Measurements from ENCODE around the gene ZBTB8OS. TPM values are rescaled to one million over a fixed set of nuclear protein-coding genes. Genes with fewer than 3 reads are reported as not detected.

The ZBTB8OS gene
- total and polyA plus RNA-seq, 9 of the 15 experiments (the other 6 are each of a cell fraction or from before 2014, with no cell fraction given): 54.8 to 230 (median 107) TPM

GRCh38 chr1:32650752-32651460 is 556 bp upstream of the ZBTB8OS start, which contains the start of gene RBBP4 (continued):
- TF ChIP-seq TSHZ1 (CRISPR knock-in tag; IDR thresholded peaks at IDR 0.05) (peak; percentile 94), RNF219 (CRISPR knock-in tag; IDR thresholded peaks at IDR 0.05) (0 out of 2 replicates have a peak, but pooled peaks have one; percentile 67), POLR2AphosphoS5 (IDR thresholded peaks at IDR 0.05; ENCODE audit: control insufficient read depth, insufficient read depth, low read depth, low read length) (peak; percentile 57), ZBED1 (IDR thresholded peaks at IDR 0.05) (0 out of 2 replicates have a peak, but pooled peaks have one; percentile 3), E2F8 (IDR thresholded peaks at IDR 0.05; ENCODE audit: low read depth, partially characterized antibody) (peak; percentile 95), SMARCB1 (IDR thresholded peaks at IDR 0.05; ENCODE audit: insufficient read length, low read depth) (no peak), PCBP2 (IDR thresholded peaks at IDR 0.05; ENCODE audit: low read depth, low read length, poor library complexity, severe bottlenecking) (no peak), ID3 (CRISPR knock-in tag; IDR thresholded peaks at IDR 0.05) (peak; percentile 88), ID3 (tag; IDR thresholded peaks at IDR 0.05) (peak; percentile 99), ZNF644 (tag; IDR thresholded peaks at IDR 0.05; ENCODE audit: low read depth) (peak; percentile 99), ZNF695 (CRISPR knock-in tag; IDR thresholded peaks at IDR 0.05) (peak; percentile 93), MEIS2 (IDR thresholded peaks at IDR 0.05; ENCODE audit: partially characterized antibody) (peak; percentile 73), PRDM10 (IDR thresholded peaks at IDR 0.05; ENCODE audit: partially characterized antibody) (peak; percentile 46)
